Keratinocyte (primary cell): ENCODE data around the gene VCAN. TPM values are rescaled to one million over a fixed set of nuclear protein-coding genes. Genes with fewer than 3 reads are reported as not detected.
A peak's percentile ranks its signal among the peaks of the same experiment; 100 is the strongest.

Experiments
- DNase-seq: peaks from one replicate; pipeline ENCODE4 v3.0.0-alpha.2; 2011; ENCODE audit warnings: low read depth, missing footprints, low spot score
- FAIRE-seq: peaks from 2 replicates; lab custom pipeline; 2011; peaks lifted over from hg19 to GRCh38; lab: Jason Lieb, UNC
- H2AFZ ChIP-seq: 2 replicates; pipeline ENCODE4 v1.6.0; 2012; ENCODE audit warnings: low read length, control low read depth, inconsistent platforms; ENCODE audit not compliant: control insufficient read depth
- H3K27ac ChIP-seq: 2 replicates; pipeline ENCODE4 v1.5.1; 2011; ENCODE audit warnings: low read length; ENCODE audit not compliant: control insufficient read depth, insufficient read depth
- H3K27me3 ChIP-seq: 3 replicates; pipeline ENCODE4 v1.6.0; 2011; ENCODE audit warnings: low read length; ENCODE audit not compliant: control insufficient read depth, insufficient read depth; ENCODE audit errors: extremely low read depth
- H3K36me3 ChIP-seq, 2 experiments: 2 replicates in 1 of 2; 3 replicates in 1 of 2; pipeline ENCODE4 v1.5.1; 2011; ENCODE audit warnings: low read length in 2 of 2, mild to moderate bottlenecking in 1 of 2; ENCODE audit not compliant: control insufficient read depth in 2 of 2, insufficient read depth in 2 of 2; ENCODE audit errors: extremely low read depth in 1 of 2
- H3K4me1 ChIP-seq: 3 replicates; pipeline ENCODE4 v1.5.1; 2011; ENCODE audit warnings: low read length; ENCODE audit not compliant: control insufficient read depth, insufficient read depth; ENCODE audit errors: extremely low read depth
- H3K4me2 ChIP-seq: 3 replicates; pipeline ENCODE4 v1.6.0; 2011; ENCODE audit warnings: low read depth, low read length; ENCODE audit not compliant: control insufficient read depth, insufficient read depth; ENCODE audit errors: extremely low read depth
- H3K4me3 ChIP-seq, 3 experiments: fragments of 200-600 bp in 1 of 3; sonication (generic) in 1 of 3; 2 replicates in 2 of 3; 3 replicates in 1 of 3; pipeline ENCODE4 v1.5.1; 2011 to 2016; ENCODE audit warnings: low read length in 3 of 3, mild to moderate bottlenecking in 3 of 3, control low read depth in 2 of 3, inconsistent platforms in 1 of 3, low read depth in 1 of 3, mixed read lengths in 1 of 3, mixed run types in 1 of 3, moderate library complexity in 1 of 3; ENCODE audit not compliant: control insufficient read depth in 2 of 3, insufficient read depth in 2 of 3; ENCODE audit errors: extremely low read depth in 1 of 3
- H3K79me2 ChIP-seq: 2 replicates; pipeline ENCODE4 v1.6.0; 2012; ENCODE audit warnings: low read length; ENCODE audit not compliant: control insufficient read depth, insufficient read depth
- H3K9ac ChIP-seq: 3 replicates; pipeline ENCODE4 v1.6.0; 2011; ENCODE audit warnings: low read length; ENCODE audit not compliant: control insufficient read depth, insufficient read depth; ENCODE audit errors: extremely low read depth
- H3K9me1 ChIP-seq: 3 replicates; pipeline ENCODE4 v1.6.0; 2011; ENCODE audit warnings: low read length; ENCODE audit not compliant: control insufficient read depth, insufficient read depth; ENCODE audit errors: extremely low read depth
- H3K9me3 ChIP-seq: 2 replicates; pipeline ENCODE4 v1.5.1; 2012; ENCODE audit warnings: low read depth, low read length; ENCODE audit not compliant: control insufficient read depth
- H4K20me1 ChIP-seq: 3 replicates; pipeline ENCODE4 v1.6.0; 2011; ENCODE audit warnings: low read length; ENCODE audit not compliant: control insufficient read depth, insufficient read depth; ENCODE audit errors: extremely low read depth
- CTCF ChIP-seq, 3 experiments: IDR thresholded peaks in 1 of 3; conservative IDR thresholded peaks in 1 of 3; optimal IDR thresholded peaks in 1 of 3; 2 replicates in 2 of 3; 3 replicates in 1 of 3; pipeline versions ENCODE3 to v1.5.1; 2011; ENCODE audit warnings: low read length in 3 of 3, mild to moderate bottlenecking in 3 of 3, moderate library complexity in 2 of 3, control low read depth in 1 of 3, inconsistent platforms in 1 of 3; ENCODE audit not compliant: insufficient read depth in 2 of 3; ENCODE audit errors: extremely low read depth in 1 of 3
- EZH2 ChIP-seq: IDR thresholded peaks from one replicate; pipeline ENCODE4 v1.6.1; 2012; ENCODE audit warnings: inconsistent platforms, mild to moderate bottlenecking, low read length, moderate library complexity
- dilution Hi-C: fragments of 300-500 bp; cut with MboI; formaldehyde crosslinking; loops from one replicate; pipeline ENCODE4 v1.7.0; 2020; ENCODE audit warnings: low sequenced_read_pairs; ENCODE audit not compliant: extremely low pct_ligation_motif_present
- polyA plus RNA-seq, 5 experiments: library from polyadenylated mRNA; depleted of rRNA in 3 of 5; stranded (reverse) in 3 of 5; stranded (forward) in 1 of 5; unstranded in 1 of 5; fragments of >200 nt; gene quantifications; 1 replicate in 1 of 5; 2 replicates in 3 of 5; 3 replicates in 1 of 5; pipeline versions ENCODE4 v1.2.1 to v1.2.3, GENCODE V29; 2011 to 2012; ENCODE audit warnings: missing spikeins in 2 of 5, low read depth in 1 of 5, low replicate concordance in 1 of 5

The VCAN gene
- polyA plus RNA-seq, 1 donor (not counting 4 experiments of a cell fraction or from before 2014, with no cell fraction given) = 1.9 TPM

DNA sequence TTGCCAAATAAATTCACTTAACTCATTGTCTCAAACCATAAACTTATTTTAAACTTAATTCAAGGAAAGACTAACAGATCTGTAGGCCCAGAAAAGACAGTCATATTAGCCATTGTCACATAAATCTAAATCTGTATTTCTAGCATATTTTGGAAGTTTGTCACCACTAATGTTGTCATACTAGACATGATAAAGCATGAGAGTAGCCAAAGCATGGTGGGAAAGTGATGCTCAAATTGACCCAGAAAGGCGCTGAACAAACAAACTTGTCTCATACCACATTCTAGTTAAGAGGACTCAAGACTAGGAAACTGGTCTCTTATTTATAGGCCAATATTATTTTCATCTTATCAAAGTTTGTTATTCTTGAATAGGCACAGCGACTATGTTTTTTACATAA, 99.4 kb downstream of the VCAN start:
- H3K4me3 ChIP-seq = no peak overlapping the region
- peaks cover 11% of the 10 kb centered on the region for H3K4me1 ChIP-seq
- no peak overlapping the region for H2AFZ ChIP-seq
- H3K9ac ChIP-seq = no peak overlapping the region
- DNase-seq (no peak), FAIRE-seq (no peak)
- H3K4me2 ChIP-seq = no peak overlapping the region
- dilution Hi-C loops = no loop called here
- no peaks in the 10 kb centered on the region for H3K79me2 ChIP-seq
- TF ChIP-seq EZH2 = no peak
- TF ChIP-seq CTCF (optimal IDR thresholded peaks at IDR 0.05 in 1 of 3, IDR thresholded peaks at IDR 0.05 in 1 of 3, conservative IDR thresholded peaks at IDR 0.05 in 1 of 3; ENCODE audit: extremely low read depth in 1 of 3, insufficient read depth in 2 of 3, low read length in 3 of 3) = no peak
- no peaks in the 10 kb centered on the region for H3K9me1 ChIP-seq
- H3K27ac ChIP-seq = no peak overlapping the region
- no peaks in the 10 kb centered on the region for H3K36me3 ChIP-seq
- no peaks in the 10 kb centered on the region for H4K20me1 ChIP-seq
- no peaks in the 10 kb centered on the region for H3K27me3 ChIP-seq
- peaks cover 2% of the 10 kb centered on the region for H3K9me3 ChIP-seq

DNA sequence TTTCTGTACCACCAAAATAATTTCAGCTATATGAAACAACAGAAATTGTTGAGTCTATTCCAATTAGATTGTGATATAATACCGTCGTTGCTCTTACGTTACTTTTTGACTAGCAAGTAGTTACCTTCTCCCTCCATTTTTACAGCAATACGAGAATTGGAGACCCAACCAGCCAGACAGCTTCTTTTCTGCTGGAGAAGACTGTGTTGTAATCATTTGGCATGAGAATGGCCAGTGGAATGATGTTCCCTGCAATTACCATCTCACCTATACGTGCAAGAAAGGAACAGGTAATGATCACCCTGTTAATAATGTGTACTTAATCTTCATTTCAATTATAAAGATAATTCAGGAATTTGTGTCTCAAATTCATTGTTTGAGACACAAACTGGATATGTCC, 100.7 kb downstream of the VCAN start:
- no peaks in the 10 kb centered on the region for H3K27me3 ChIP-seq
- no peak for TF ChIP-seq EZH2
- H3K4me3 ChIP-seq = no peak overlapping the region
- H3K9ac ChIP-seq = no peak overlapping the region
- FAIRE-seq = peak; percentile 23
- H3K4me1 ChIP-seq = peaks cover 17% of the 10 kb centered on the region
- no peak overlapping the region for H2AFZ ChIP-seq
- no peaks in the 10 kb centered on the region for H4K20me1 ChIP-seq
- H3K9me1 ChIP-seq = no peaks in the 10 kb centered on the region
- no peaks in the 10 kb centered on the region for H3K36me3 ChIP-seq
- no peak for DNase-seq
- H3K4me2 ChIP-seq = no peak overlapping the region
- H3K27ac ChIP-seq = no peak overlapping the region
- dilution Hi-C loops = no loop called here
- no peaks in the 10 kb centered on the region for H3K9me3 ChIP-seq
- no peaks in the 10 kb centered on the region for H3K79me2 ChIP-seq

DNA sequence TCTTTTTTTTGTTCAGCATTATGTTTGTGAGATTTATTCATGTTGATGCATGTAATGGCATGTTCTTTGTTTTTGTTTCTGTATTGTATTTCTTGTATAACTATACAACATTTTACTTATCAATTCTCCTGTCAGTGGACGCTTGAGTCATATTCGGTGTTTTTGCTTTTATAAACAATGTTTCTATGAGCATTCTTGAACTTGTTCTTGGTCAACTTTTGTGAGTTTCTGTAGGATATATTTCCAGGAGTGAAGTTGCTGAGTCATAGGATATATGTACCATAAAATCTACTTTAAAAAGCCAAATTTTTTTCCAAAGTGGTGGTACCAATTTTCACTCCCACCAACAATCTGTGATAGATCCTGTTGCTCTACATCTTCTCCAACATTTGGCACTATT, 104.8 kb downstream of the VCAN start:
- Histone ChIP-seq H4K20me1 (no peaks in the 10 kb centered on the region), H3K9me3 (no peaks in the 10 kb centered on the region), H3K4me2 (no peak overlapping the region), H3K79me2 (no peaks in the 10 kb centered on the region), H3K4me3 (no peak overlapping the region), H3K36me3 (no peaks in the 10 kb centered on the region), H3K27ac (no peak overlapping the region), H3K9me1 (no peaks in the 10 kb centered on the region), H3K9ac (no peak overlapping the region), H3K27me3 (no peaks in the 10 kb centered on the region), H2AFZ (no peak overlapping the region), H3K4me1 (peaks cover 8% of the 10 kb centered on the region)
- DNase-seq (no peak), FAIRE-seq (no peak)
- TF ChIP-seq EZH2 (no peak), CTCF (optimal IDR thresholded peaks at IDR 0.05 in 1 of 3, IDR thresholded peaks at IDR 0.05 in 1 of 3, conservative IDR thresholded peaks at IDR 0.05 in 1 of 3; ENCODE audit: extremely low read depth in 1 of 3, insufficient read depth in 2 of 3, low read length in 3 of 3) (no peak)
- dilution Hi-C loops = no loop called here
